H9 (cell line): ENCODE data around the gene PHKA2. TPM values are rescaled to one million over a fixed set of nuclear protein-coding genes. Genes with fewer than 3 reads are reported as not detected.

Experiments
- DNase-seq: peaks from one replicate; pipeline ENCODE4 v3.0.0-alpha.2; 2017
- H2AFZ ChIP-seq: one replicate; pipeline ENCODE4 v1.6.1; 2013; ENCODE audit warnings: mild to moderate bottlenecking, low read length, control low read depth, moderate library complexity
- H2AK5ac ChIP-seq: 2 replicates; pipeline ENCODE4 v1.6.1; 2013; ENCODE audit warnings: low read length, control low read depth, mixed read lengths; ENCODE audit not compliant: insufficient read length
- H2BK120ac ChIP-seq: one replicate; pipeline ENCODE4 v1.6.1; 2013; ENCODE audit warnings: low read depth, mild to moderate bottlenecking, low read length, control low read depth, inconsistent platforms; ENCODE audit not compliant: poor library complexity, severe bottlenecking
- H2BK12ac ChIP-seq: 2 replicates; pipeline ENCODE4 v1.6.1; 2013; ENCODE audit warnings: low read length, control low read depth, mixed read lengths, low read depth; ENCODE audit not compliant: insufficient read length
- H2BK15ac ChIP-seq: 2 replicates; pipeline ENCODE4 v1.6.1; 2013; ENCODE audit warnings: low read depth, low read length, control low read depth
- H2BK20ac ChIP-seq: one replicate; pipeline ENCODE4 v1.6.1; 2013; ENCODE audit warnings: low read depth, mild to moderate bottlenecking, low read length, control low read depth, inconsistent platforms; ENCODE audit not compliant: poor library complexity, severe bottlenecking
- H2BK5ac ChIP-seq: 2 replicates; pipeline ENCODE4 v1.6.1; 2013; ENCODE audit warnings: low read length, control low read depth, mixed read lengths; ENCODE audit not compliant: insufficient read length
- H3K14ac ChIP-seq: 2 replicates; pipeline ENCODE4 v1.6.1; 2013; ENCODE audit warnings: low read length, control low read depth; ENCODE audit not compliant: insufficient read depth
- H3K18ac ChIP-seq: 2 replicates; pipeline ENCODE4 v1.6.1; 2013; ENCODE audit warnings: low read depth, mild to moderate bottlenecking, mixed read lengths, low read length, control low read depth; ENCODE audit not compliant: insufficient read length
- H3K23ac ChIP-seq: 2 replicates; pipeline ENCODE4 v1.6.1; 2013; ENCODE audit warnings: low read length, control low read depth, mixed read lengths, low read depth; ENCODE audit not compliant: insufficient read length
- H3K23me2 ChIP-seq: 2 replicates; pipeline ENCODE4 v1.6.1; 2013; ENCODE audit warnings: low read depth, mild to moderate bottlenecking, mixed read lengths, low read length, control low read depth; ENCODE audit not compliant: insufficient read length, poor library complexity, severe bottlenecking
- H3K27ac ChIP-seq: 2 replicates; pipeline ENCODE4 v1.5.1; 2013; ENCODE audit warnings: low read length, control low read depth, mixed read lengths, low read depth; ENCODE audit not compliant: insufficient read length
- H3K27me3 ChIP-seq: 2 replicates; pipeline ENCODE4 v1.6.1; 2013; ENCODE audit warnings: low read length, control low read depth, inconsistent platforms; ENCODE audit not compliant: insufficient read depth
- H3K4ac ChIP-seq: 2 replicates; pipeline ENCODE4 v1.6.1; 2013; ENCODE audit warnings: low read depth, mild to moderate bottlenecking, control low read depth, inconsistent platforms, low read length, moderate library complexity
- H3K4me1 ChIP-seq: 2 replicates; pipeline ENCODE4 v1.6.1; 2013; ENCODE audit warnings: low read length, control low read depth, inconsistent platforms; ENCODE audit not compliant: insufficient read depth
- H3K4me2 ChIP-seq: 2 replicates; pipeline ENCODE4 v1.6.1; 2013; ENCODE audit warnings: low read length, control low read depth, mixed read lengths; ENCODE audit not compliant: insufficient read length, insufficient read depth
- H3K56ac ChIP-seq: 2 replicates; pipeline ENCODE4 v1.6.1; 2013; ENCODE audit warnings: low read depth, mild to moderate bottlenecking, mixed read lengths, low read length, control low read depth; ENCODE audit not compliant: insufficient read length
- H3K79me1 ChIP-seq: 2 replicates; pipeline ENCODE4 v1.6.1; 2013; ENCODE audit warnings: low read depth, mild to moderate bottlenecking, moderate library complexity, low read length, control low read depth, inconsistent platforms; ENCODE audit not compliant: insufficient read depth, poor library complexity, severe bottlenecking
- H3K79me2 ChIP-seq: 2 replicates; pipeline ENCODE4 v1.6.1; 2013; ENCODE audit warnings: low read length, control low read depth, inconsistent platforms; ENCODE audit not compliant: insufficient read depth
- H3K9ac ChIP-seq: 2 replicates; pipeline ENCODE4 v1.6.1; 2013; ENCODE audit warnings: low read length, control low read depth, mixed read lengths; ENCODE audit not compliant: insufficient read length; ENCODE audit errors: extremely low read depth
- H3K9me3 ChIP-seq: one replicate; pipeline ENCODE4 v1.6.1; 2013; ENCODE audit warnings: low read depth, low read length, inconsistent platforms; ENCODE audit not compliant: control insufficient read depth
- H3T11ph ChIP-seq: one replicate; pipeline ENCODE4 v1.6.1; 2013; ENCODE audit warnings: mild to moderate bottlenecking, low read length, control low read depth, inconsistent platforms
- H4K20me1 ChIP-seq: one replicate; pipeline ENCODE4 v1.6.1; 2013; ENCODE audit not compliant: control insufficient read depth, insufficient read length, insufficient read depth
- H4K5ac ChIP-seq: 2 replicates; pipeline ENCODE4 v1.6.1; 2013; ENCODE audit warnings: low read depth, mild to moderate bottlenecking, mixed read lengths, low read length, control low read depth; ENCODE audit not compliant: insufficient read length
- H4K8ac ChIP-seq: replicated peaks from 2 replicates; pipeline ENCODE4 v1.6.1; 2013; ENCODE audit warnings: low read length, control low read depth, mixed read lengths, low read depth; ENCODE audit not compliant: insufficient read length
- H4K91ac ChIP-seq: 2 replicates; pipeline ENCODE4 v1.6.1; 2013; ENCODE audit warnings: low read depth, mild to moderate bottlenecking, moderate library complexity, mixed read lengths, low read length, control low read depth; ENCODE audit not compliant: insufficient read length
- H3K27ac Mint-ChIP-seq, 3 experiments: 2 replicates in 2 of 3; 3 replicates in 1 of 3; pipeline ENCODE4 v1.8.0; 2020 to 2021; ENCODE audit warnings: mixed read lengths in 3 of 3, mild to moderate bottlenecking in 1 of 3, moderate library complexity in 1 of 3
- H3K27me3 Mint-ChIP-seq: 2 replicates; pipeline ENCODE4 v1.8.0; 2021; ENCODE audit warnings: low read depth, mild to moderate bottlenecking, moderate library complexity, mixed read lengths
- H3K36me3 Mint-ChIP-seq, 3 experiments: 2 replicates in 2 of 3; 3 replicates in 1 of 3; pipeline ENCODE4 v1.8.0; 2020 to 2021; ENCODE audit warnings: low read depth in 3 of 3, mixed read lengths in 3 of 3; ENCODE audit not compliant: insufficient read depth in 1 of 3
- H3K4me1 Mint-ChIP-seq, 2 experiments: 2 replicates each; pipeline ENCODE4 v1.8.0; 2020; ENCODE audit warnings: mixed read lengths in 2 of 2
- H3K4me3 Mint-ChIP-seq, 2 experiments: 2 replicates in 1 of 2; 3 replicates in 1 of 2; pipeline ENCODE4 v1.8.0; 2020 to 2021; ENCODE audit warnings: mild to moderate bottlenecking in 2 of 2, mixed read lengths in 2 of 2, moderate library complexity in 1 of 2
- H3K9me3 Mint-ChIP-seq, 2 experiments: 2 replicates in 1 of 2; 3 replicates in 1 of 2; pipeline ENCODE4 v1.8.0; 2020; ENCODE audit warnings: mild to moderate bottlenecking in 2 of 2, mixed read lengths in 2 of 2, moderate library complexity in 1 of 2
- WGBS: extraction: QIAGEN DNeasy Blood & Tissue Kit; methylation state at CpG from one replicate; pipeline ENCODE4 v1.1.7; 2013; ENCODE audit warnings: missing lambda C conversion rate, low lambda C conversion rate, mixed read lengths; ENCODE audit not compliant: insufficient read length; ENCODE audit errors: extremely low coverage; 5-methylcytosine and 5-hydroxymethylcytosine counted together
- total RNA-seq: library from RNA; stranded (reverse); gene quantifications from 2 replicates; pipeline ENCODE4 v1.2.1, GENCODE V29; 2021
- TF ChIP-seq, protein P1 (sequence below): fragments of 200-600 bp; sonication (generic); conservative IDR thresholded peaks from 3 replicates; pipeline ENCODE4 v1.8.0; 2021; ENCODE audit warnings: antibody characterized with exemption, mild to moderate bottlenecking

The PHKA2 gene
- total RNA-seq, 1 experiment from 2014 or later, result 24.2 TPM

DNA sequence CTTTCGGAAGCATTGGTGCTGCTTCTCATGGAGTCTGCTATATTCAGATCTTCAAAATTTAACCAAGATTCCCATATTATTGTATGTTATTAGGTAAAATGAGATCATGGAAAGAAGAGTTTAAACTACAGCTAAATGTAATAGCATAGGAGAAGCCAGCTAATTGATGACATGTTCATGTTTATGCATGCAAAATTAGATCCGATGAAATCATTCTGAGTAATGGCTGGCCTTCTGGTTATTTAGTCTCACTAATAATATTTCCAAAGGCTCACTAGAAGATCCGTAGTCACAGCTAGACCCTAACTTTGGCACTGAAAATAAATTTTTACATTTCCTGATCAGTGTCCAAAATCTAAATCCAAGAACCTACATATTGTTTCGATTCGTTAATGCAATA, 19.8 kb upstream of the PHKA2 start:
- Histone ChIP-seq H3K9me3 (peaks cover 38% of the 10 kb centered on the region), H2BK12ac (no peak overlapping the region), H3K4me2 (no peak overlapping the region), H3K79me2 (no peaks in the 10 kb centered on the region), H2BK5ac (no peak overlapping the region), H3K79me1 (no peaks in the 10 kb centered on the region), H2BK20ac (no peak overlapping the region), H4K91ac (no peak overlapping the region), H3K23ac (no peak overlapping the region), H3K23me2 (no peaks in the 10 kb centered on the region), H3K4ac (no peak overlapping the region), H4K20me1 (no peaks in the 10 kb centered on the region), H3K4me1 (no peaks in the 10 kb centered on the region), H3K14ac (no peak overlapping the region), H3T11ph (no peak overlapping the region), H3K18ac (no peak overlapping the region), H2AFZ (no peak overlapping the region), H3K9ac (no peak overlapping the region), H3K56ac (no peak overlapping the region), H4K5ac (no peak overlapping the region), H3K27ac (no peak overlapping the region), H3K27me3 (no peaks in the 10 kb centered on the region), H2BK15ac (no peak overlapping the region), H2AK5ac (no peak overlapping the region), H4K8ac (no peak overlapping the region), H2BK120ac (no peak overlapping the region)
- whole genome bisulfite sequencing, result no CpG with 5 or more reads among the region's 5 CpGs
- no peak overlapping the region for H3K4me3 Mint-ChIP-seq
- TF ChIP-seq, protein P1, sequence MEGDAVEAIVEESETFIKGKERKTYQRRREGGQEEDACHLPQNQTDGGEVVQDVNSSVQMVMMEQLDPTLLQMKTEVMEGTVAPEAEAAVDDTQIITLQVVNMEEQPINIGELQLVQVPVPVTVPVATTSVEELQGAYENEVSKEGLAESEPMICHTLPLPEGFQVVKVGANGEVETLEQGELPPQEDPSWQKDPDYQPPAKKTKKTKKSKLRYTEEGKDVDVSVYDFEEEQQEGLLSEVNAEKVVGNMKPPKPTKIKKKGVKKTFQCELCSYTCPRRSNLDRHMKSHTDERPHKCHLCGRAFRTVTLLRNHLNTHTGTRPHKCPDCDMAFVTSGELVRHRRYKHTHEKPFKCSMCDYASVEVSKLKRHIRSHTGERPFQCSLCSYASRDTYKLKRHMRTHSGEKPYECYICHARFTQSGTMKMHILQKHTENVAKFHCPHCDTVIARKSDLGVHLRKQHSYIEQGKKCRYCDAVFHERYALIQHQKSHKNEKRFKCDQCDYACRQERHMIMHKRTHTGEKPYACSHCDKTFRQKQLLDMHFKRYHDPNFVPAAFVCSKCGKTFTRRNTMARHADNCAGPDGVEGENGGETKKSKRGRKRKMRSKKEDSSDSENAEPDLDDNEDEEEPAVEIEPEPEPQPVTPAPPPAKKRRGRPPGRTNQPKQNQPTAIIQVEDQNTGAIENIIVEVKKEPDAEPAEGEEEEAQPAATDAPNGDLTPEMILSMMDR, result no peak
- peaks cover 5 to 18% (median 14%) of the 10 kb centered on the region in 3 experiments for H3K36me3 Mint-ChIP-seq
- H3K4me1 Mint-ChIP-seq, result peaks cover 0 to 6% of the 10 kb centered on the region in 2 experiments; a peak in 1 of 4 replicates
- DNase-seq, result no peak
- H3K27ac Mint-ChIP-seq, result no peak overlapping the region
- H3K9me3 Mint-ChIP-seq, result peaks cover 53 to 59% of the 10 kb centered on the region in 2 experiments
- H3K27me3 Mint-ChIP-seq, result no peaks in the 10 kb centered on the region
